Upper lobe of left lung (tissue), 6 donors: ENCODE data around the gene TRIM17. TPM values are rescaled to one million over a fixed set of nuclear protein-coding genes. Genes with fewer than 3 reads are reported as not detected.
A peak's percentile ranks its signal among the peaks of the same experiment; 100 is the strongest.

Experiments
- ATAC-seq, 2 donors: fragments of 200-7000 bp; cut with Tn5 transposase; one replicate each; pipeline ENCODE4 v1.9.1; 2022; ENCODE audit warnings: mild to moderate bottlenecking in 2 of 2, moderate library complexity in 2 of 2; ENCODE audit not compliant: low FRiP score in 2 of 2
- DNase-seq, 2 donors: peaks; one replicate each; pipeline ENCODE4 v3.0.0-alpha.2; 2019 to 2020
- H3K27ac ChIP-seq, 4 donors: fragments of 200-600 bp; sonication (generic); one replicate each; pipeline ENCODE4 v1.5.1; 2016 to 2019
- H3K27me3 ChIP-seq, 4 donors: fragments of 200-600 bp; sonication (generic); one replicate each; pipeline ENCODE4 v1.5.1; 2017 to 2019
- H3K36me3 ChIP-seq, 4 donors: fragments of 200-600 bp; sonication (generic); one replicate each; pipeline ENCODE4 v1.5.1; 2016 to 2019
- H3K4me1 ChIP-seq, 4 donors: fragments of 200-600 bp; sonication (generic); one replicate each; pipeline ENCODE4 v1.5.1; 2018 to 2019
- H3K4me3 ChIP-seq, 4 donors: fragments of 200-600 bp; sonication (generic); one replicate each; pipeline ENCODE4 v1.5.1; 2017 to 2019; ENCODE audit warnings: mild to moderate bottlenecking in 2 of 4, moderate library complexity in 1 of 4
- H3K9me3 ChIP-seq, 4 donors: fragments of 200-600 bp; sonication (generic); one replicate each; pipeline ENCODE4 v1.5.1; 2018 to 2019
- CTCF ChIP-seq, 6 experiments: fragments of 450-650 bp in 4 of 6; fragments of 200-600 bp in 2 of 6; sonication (generic) in 2 of 6; IDR thresholded peaks; one replicate each; pipeline ENCODE4 v1.5.1; 2016 to 2019; ENCODE audit warnings: antibody characterized with exemption in 6 of 6
- EP300 ChIP-seq, 4 donors: sonication (generic); formaldehyde crosslinking; IDR thresholded peaks; one replicate each; pipeline ENCODE4 v1.5.1; 2017; ENCODE audit warnings: antibody characterized with exemption in 4 of 4, control low read depth in 2 of 4
- POLR2A ChIP-seq, 4 donors: fragments of 450-650 bp; IDR thresholded peaks; one replicate each; pipeline ENCODE4 v1.5.1; 2016 to 2017; ENCODE audit warnings: antibody characterized with exemption in 4 of 4, mild to moderate bottlenecking in 2 of 4
- POLR2AphosphoS5 ChIP-seq, 2 donors: sonication (generic); formaldehyde crosslinking; IDR thresholded peaks; one replicate each; pipeline ENCODE4 v1.5.1; 2017; ENCODE audit warnings: antibody characterized with exemption in 2 of 2
- WGBS, 2 donors: methylation state at CpG; one replicate each; pipeline ENCODE4 v1.1.5; 2017 to 2018; 5-methylcytosine and 5-hydroxymethylcytosine counted together
- total RNA-seq, 6 donors: library from RNA; depleted of rRNA in 4 of 6; stranded (reverse); fragments of >200 nt in 4 of 6; gene quantifications; one replicate each; pipeline versions ENCODE4 v1.1.0 to v1.2.1, GENCODE V29; 2016 to 2021
- donor health status: DM: no; HTN: no; CAD: no; lungs with moderate emphysema.
- donor health status: DM: no; HTN: yes; CAD: no; lungs with severe emphysema.

Gene TRIM17
- total RNA-seq, 6 donors from 2014 or later, result 1.2 to 21.0 (median 2.4) TPM

GRCh38 chr1:228367798-228368791 lies 48.6 kb downstream of the TRIM17 start:
- no peak for ATAC-seq
- WGBS, 2 donors, result 70 to 73% methylated on average over 3 to 20 of the region's 25 CpGs
- peak in 1 of 2 donors; percentile 73 for DNase-seq
- Histone ChIP-seq H3K27me3 (no peaks in the 10 kb centered on the region), H3K9me3 (no peaks in the 10 kb centered on the region), H3K4me1 (peaks cover 0 to 11% (median 2%) of the 10 kb centered on the region in 4 donors), H3K36me3 (no peaks in the 10 kb centered on the region), H3K4me3 (no peak overlapping the region), H3K27ac (no peak overlapping the region)
- TF ChIP-seq EP300 (IDR thresholded peaks at IDR 0.05) (no peak), POLR2A (IDR thresholded peaks at IDR 0.05) (no peak), POLR2AphosphoS5 (IDR thresholded peaks at IDR 0.05) (no peak), CTCF (IDR thresholded peaks at IDR 0.05) (no peak)

GRCh38 chr1:228366866-228367741 lies 49.6 kb downstream of the TRIM17 start:
- no peak for TF ChIP-seq CTCF (IDR thresholded peaks at IDR 0.05)
- TF ChIP-seq EP300 (IDR thresholded peaks at IDR 0.05), result no peak
- TF ChIP-seq POLR2AphosphoS5 (IDR thresholded peaks at IDR 0.05), result no peak
- no peak for TF ChIP-seq POLR2A (IDR thresholded peaks at IDR 0.05)
- Histone ChIP-seq H3K27ac (no peak overlapping the region), H3K4me1 (peaks cover 0 to 1% (median 0%) of the 10 kb centered on the region in 4 donors), H3K36me3 (no peaks in the 10 kb centered on the region), H3K27me3 (no peaks in the 10 kb centered on the region), H3K4me3 (no peak overlapping the region), H3K9me3 (no peaks in the 10 kb centered on the region)
- 80 to 83% methylated on average over 3 to 20 of the region's 24 CpGs for WGBS, 2 donors
- ATAC-seq (no peak), DNase-seq (no peak)

GRCh38 chr1:228366062-228366865 lies 50.4 kb downstream of the TRIM17 start:
- no peak for DNase-seq
- Histone ChIP-seq H3K36me3 (no peaks in the 10 kb centered on the region), H3K9me3 (no peaks in the 10 kb centered on the region), H3K27me3 (no peaks in the 10 kb centered on the region), H3K27ac (no peak overlapping the region), H3K4me1 (no peaks in the 10 kb centered on the region), H3K4me3 (no peak overlapping the region)
- no peak for ATAC-seq
- TF ChIP-seq EP300 (IDR thresholded peaks at IDR 0.05) (no peak), CTCF (IDR thresholded peaks at IDR 0.05) (no peak), POLR2A (IDR thresholded peaks at IDR 0.05) (no peak), POLR2AphosphoS5 (IDR thresholded peaks at IDR 0.05) (no peak)
- 92 to 93% methylated on average over 9 to 23 of the region's 23 CpGs for WGBS, 2 donors

GRCh38 chr1:228365271-228366061 lies 51.2 kb downstream of the TRIM17 start:
- H3K27me3 ChIP-seq, result no peaks in the 10 kb centered on the region
- TF ChIP-seq POLR2AphosphoS5 (IDR thresholded peaks at IDR 0.05) (no peak), CTCF (IDR thresholded peaks at IDR 0.05) (no peak), EP300 (IDR thresholded peaks at IDR 0.05) (no peak), POLR2A (IDR thresholded peaks at IDR 0.05) (no peak)
- peak in 1 of 2 donors; percentile 73 for DNase-seq

More at GRCh38 chr1:228365271-228366061, 51.2 kb downstream of the TRIM17 start:
- H3K36me3 ChIP-seq, result no peaks in the 10 kb centered on the region
- no peak overlapping the region for H3K4me3 ChIP-seq
- H3K27ac ChIP-seq, result no peak overlapping the region
- no peak for ATAC-seq
- 91% methylated on average over 10 to 19 of the region's 20 CpGs for WGBS, 2 donors
- H3K4me1 ChIP-seq, result no peaks in the 10 kb centered on the region
- H3K9me3 ChIP-seq, result no peaks in the 10 kb centered on the region
